Amygdala (tissue), 56 donors: ENCODE measurements around the gene NRP2.

Experiments used
- DNase-seq, 56 donors: peaks; one replicate each; lab custom pipeline; 2025; lab: John Stamatoyannopoulos, UW

NRP2 gene

GRCh38 chr2:205768341-205768740 is 86.0 kb downstream of the NRP2 start:
- DNase-seq, result no peak

DNA sequence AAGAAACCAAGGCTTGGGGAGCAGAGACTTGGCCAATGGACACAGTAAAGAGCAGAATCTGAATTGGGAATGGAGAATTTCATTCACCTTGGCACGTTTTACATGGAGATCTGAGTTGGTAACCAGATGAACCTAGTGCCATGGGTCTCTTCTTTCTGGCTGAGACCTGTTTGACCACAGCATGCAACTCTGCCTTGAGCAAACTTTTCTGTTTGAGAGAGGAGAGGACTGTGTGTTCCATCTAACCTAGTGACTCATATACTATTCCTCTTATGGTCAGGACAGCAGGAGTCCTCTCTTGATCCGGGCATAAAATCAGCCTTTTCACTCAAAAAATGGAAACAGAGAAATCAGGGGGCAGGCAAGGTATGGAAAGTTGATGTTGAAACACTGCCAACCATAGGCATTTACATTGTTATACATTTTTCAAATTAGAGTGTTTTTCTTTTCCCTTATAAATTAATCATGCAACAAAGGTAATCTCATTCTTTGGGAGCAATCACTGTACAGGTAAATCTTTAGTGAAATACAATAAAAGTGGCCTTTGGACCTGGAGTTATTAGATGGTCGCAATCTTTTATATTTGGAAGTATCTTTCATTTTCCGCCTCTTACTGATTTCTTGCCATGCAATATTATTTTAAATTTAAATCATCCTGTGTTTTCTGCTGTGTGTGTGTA is 86.7 kb downstream of the NRP2 start:
- no peak for DNase-seq

GRCh38 chr2:205769495-205769850 is 87.2 kb downstream of the NRP2 start:
- no peak for DNase-seq

GRCh38 chr2:205769879-205770278 is 87.6 kb downstream of the NRP2 start:
- no peak for DNase-seq

DNA sequence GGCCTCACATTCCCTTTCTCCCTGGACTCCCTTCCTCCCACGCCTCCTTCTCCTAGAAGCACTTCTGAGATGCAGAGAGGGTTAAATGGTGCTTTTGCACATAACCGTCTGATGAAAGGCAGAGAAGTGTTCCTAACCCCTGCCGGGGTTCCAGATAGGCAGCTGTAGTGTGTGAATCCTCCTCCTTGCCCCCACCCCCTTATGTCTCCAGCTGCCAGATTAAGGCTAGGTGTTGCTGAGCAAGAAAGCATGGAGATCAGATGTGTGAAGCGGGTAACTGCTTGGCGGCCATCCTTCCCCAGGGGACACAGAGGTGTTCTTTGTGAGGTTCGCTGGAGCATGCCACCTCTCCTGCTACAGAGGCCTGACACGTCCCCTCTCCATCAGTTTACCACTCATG is 88.3 kb downstream of the NRP2 start:
- no peak for DNase-seq

DNA sequence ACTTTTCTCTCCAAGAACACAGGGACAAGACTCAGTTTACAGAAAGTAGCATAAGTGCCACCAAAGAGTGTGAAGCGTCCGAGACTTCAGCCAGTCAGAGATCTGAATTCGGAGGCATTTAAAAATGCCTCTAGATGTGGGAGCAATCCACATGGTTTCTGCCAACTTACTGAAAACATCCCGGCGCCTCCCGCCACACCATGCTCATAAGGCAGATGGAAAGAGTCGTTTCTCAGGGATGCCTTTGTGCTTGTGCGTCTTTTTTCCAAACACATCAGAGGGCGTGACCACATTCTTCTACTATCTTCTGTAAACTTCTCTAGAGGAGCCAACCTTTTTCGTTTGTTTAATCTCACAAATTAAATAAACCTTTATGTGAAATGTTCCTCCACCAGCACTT is 88.7 kb downstream of the NRP2 start:
- DNase-seq, result no peak

- DNase-seq, result no peak
These were observed 89.4 kb downstream of the NRP2 start for GRCh38 chr2:205771666-205772065.

GRCh38 chr2:205772983-205773382 is 90.7 kb downstream of the NRP2 start:
- DNase-seq, result no peak

GRCh38 chr2:205773989-205774388 is 91.7 kb downstream of the NRP2 start:
- DNase-seq, result no peak

DNA sequence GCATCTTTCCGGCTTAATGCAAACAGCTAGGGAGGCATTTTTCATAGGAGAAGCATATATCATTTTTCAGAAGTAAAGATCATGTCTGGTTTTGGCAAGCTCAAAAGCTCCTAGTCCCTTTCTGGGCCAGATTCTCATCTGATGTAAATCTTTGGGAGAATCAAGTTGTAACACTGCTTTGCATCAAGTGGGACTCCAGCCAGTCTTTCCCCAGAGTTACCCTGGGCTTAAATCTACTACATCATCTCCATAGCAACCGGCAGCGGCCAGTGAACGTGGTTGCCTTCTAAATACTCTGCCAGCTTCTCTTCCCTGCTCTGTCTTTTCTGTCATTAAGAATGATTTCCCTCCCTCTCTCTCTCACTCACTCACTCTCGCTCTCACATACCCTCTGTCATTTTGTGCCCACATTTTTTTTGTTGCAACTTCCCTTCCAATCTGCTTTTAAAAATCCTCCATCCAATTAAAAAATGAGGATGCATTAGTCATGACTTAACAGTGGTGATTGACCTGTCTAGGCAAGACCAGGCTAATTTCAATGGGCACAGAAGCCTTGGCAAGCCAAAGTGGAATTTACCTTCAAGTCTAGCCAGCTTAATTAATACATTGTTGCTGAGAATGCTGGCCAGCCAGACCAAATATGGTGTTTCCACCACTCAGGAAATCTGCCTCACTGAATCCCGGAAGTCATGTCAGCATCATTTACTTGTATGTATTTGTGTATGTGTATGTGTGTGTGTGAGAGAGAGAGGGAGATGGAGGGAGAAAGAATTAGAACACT is 93.0 kb downstream of the NRP2 start:
- DNase-seq, result peak in 10 of 56 donors; percentile 2 to 40 (median 12)

GRCh38 chr2:205776139-205776538 is 93.8 kb downstream of the NRP2 start:
- DNase-seq, result peak in 20 of 56 donors; percentile 4 to 55 (median 21)

DNA sequence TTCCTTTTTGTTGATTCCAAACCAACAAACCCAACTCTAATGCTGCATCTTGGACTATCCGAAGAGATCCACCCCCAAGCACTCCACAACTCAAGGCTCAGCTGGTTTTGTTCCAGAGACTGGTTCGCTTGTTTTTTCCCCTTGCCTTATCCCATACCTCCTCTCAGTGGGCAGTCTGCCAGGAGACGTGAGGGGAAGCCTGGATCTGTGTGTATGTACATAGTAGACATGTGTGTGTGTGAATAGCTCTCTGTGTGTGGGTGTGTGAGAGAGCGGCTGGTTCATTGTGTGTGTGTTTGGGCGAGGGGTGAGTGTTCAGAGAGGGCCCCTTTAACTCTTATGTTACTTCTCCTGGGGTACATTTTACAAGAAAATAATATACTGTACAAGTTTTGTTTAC is 94.4 kb downstream of the NRP2 start:
- DNase-seq, result no peak

- no peak for DNase-seq
These were observed 96.1 kb downstream of the NRP2 start for GRCh38 chr2:205778356-205778755.

DNA sequence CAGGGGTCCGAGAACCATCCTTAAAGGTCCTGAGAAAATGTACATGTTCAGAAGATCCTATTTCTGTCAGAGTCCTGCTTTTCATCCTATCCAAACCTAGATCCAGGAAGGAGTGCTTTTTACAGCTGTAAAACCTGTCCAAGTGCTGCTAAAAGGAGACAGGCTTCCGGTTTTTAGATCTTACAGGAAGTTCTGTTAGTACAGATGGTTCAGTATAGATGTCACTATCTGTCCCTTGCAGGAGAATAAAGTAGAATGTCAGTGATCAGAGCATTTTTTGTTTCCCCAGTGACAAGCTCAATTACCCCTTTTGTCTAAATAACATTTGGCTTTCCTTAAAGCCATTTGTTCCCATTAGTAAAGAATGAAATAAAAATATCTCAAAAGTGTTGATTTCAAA is 98.3 kb downstream of the NRP2 start:
- DNase-seq, result no peak

GRCh38 chr2:205781244-205781931 is 99.1 kb downstream of the NRP2 start:
- DNase-seq, result no peak

- no peak for DNase-seq
These were observed 100.6 kb downstream of the NRP2 start for GRCh38 chr2:205782941-205783340.

- no peak for DNase-seq
These were observed 101.7 kb downstream of the NRP2 start for GRCh38 chr2:205783872-205784499.

DNA sequence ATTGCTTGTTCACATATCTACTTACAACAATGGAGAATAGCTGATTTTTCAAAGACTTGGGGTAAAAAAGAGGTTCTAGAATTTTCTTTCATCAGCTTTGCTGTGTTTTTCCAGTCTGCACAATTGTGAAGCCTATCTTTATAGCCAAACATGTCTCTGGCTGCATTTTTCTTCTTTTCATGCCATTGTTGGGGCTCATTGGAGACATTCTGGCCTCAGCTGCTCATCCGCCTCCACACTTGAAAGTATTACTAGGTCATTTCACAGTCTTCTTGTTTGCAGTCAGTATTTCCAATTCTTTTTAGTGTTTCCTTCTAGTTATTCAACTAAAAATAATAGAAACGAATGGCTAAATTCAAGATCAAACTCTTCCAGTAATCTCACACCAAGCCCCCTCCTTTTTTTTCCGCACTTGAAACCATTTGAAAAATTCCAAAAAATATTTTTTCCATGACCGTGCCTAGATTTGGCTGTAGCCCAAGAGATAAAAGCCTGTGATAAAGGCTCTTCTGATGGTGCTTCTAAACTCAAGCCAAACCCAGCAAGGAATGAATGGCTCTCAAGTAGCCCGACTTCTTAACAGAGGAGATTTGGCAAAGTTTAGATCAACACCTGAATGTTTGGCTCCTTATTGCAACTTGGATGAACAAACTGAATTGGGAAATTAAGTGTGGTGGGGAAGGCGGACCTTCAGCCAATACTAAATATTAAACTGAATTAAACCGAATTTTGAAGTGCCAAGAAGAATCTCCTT is 103.4 kb downstream of the NRP2 start:
- no peak for DNase-seq

DNA sequence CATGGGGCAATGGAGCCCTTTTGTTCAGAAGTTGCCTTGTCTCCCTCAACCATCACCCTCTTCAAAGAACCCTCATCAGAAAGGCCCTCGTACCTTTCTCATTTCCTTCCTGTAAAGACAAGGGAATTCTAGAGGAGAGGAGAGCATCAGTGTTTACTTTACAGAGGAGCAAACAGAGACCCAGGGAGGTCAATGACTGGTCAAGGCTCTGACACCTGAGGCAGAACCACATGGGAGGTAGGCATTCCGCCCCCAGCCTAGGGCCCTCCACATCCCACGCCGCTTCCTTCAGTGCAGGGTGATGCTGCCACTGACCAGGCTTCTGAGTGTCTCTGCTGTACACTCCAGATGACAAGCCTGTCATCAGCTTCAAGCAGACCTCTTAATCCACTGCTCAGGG is 104.7 kb downstream of the NRP2 start:
- no peak for DNase-seq

DNA sequence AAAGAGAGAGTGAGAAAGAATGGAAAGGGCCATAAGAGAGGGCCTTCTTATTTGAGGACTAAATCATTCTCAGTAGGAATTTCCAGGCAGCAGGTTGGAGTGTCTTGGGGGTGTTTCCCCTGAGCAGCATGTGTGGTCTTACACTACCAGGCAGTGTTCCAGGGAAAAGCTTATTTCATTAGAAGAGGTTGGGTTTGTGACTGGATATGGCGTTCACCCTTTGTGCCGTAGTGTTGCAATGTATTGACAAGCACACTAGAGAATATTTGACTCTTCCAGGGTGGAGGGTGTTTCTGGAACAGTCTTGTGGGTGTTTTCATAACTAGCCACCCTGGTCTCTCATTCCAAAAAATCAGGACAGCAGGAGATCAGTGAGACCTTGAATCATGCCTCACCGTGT is 105.5 kb downstream of the NRP2 start:
- DNase-seq, result no peak

DNA sequence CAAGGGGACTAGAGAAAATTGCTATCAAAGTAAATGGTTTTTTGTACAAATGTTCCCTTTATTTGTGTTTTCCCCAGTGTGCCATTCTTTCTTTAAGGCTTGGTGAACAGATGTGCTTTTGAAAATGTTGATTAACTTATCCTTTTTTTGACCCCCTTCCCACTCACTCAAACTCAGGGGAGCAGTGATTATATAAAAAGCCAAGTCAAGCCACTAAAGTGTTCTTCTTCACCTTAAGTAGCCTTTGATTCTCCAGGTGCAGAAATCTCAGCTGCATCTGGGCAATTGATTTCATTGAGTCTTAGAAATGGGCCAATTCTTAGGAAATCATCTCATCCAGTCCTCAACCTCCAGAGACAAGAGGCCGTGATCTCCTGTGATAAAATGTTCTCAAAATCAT is 107.6 kb downstream of the NRP2 start:
- DNase-seq, result no peak
